Activated B cell treated with CpG ODN at 0.5 μM for 24 hours (primary cell): Measurements from ENCODE around the gene HS6ST3. TPM values are rescaled to one million over a fixed set of nuclear protein-coding genes. Genes with fewer than 3 reads are reported as not detected.

Experiments
- ATAC-seq: fragments of 200-7000 bp; cut with Tn5 transposase; one replicate; pipeline ENCODE4 v1.10.0; 2021; ENCODE audit warnings: low read depth, mild to moderate bottlenecking, moderate library complexity
- CTCF ChIA-PET: fragments of 350-600 bp; sonication (Branson Sonifier 250); formaldehyde crosslinking; loops from one replicate; lab custom pipeline; 2021; ENCODE audit warnings: antibody characterized with exemption; lab: Charles Lee
- POLR2A ChIA-PET: fragments of 350-600 bp; sonication (Branson Sonifier 250); formaldehyde crosslinking; loops from one replicate; lab custom pipeline; 2021; ENCODE audit warnings: antibody characterized with exemption; lab: Charles Lee
- DNase-seq: peaks from one replicate; pipeline ENCODE4 v3.0.0; 2022
- H3K27ac Mint-ChIP-seq: one replicate; pipeline ENCODE4 v1.8.0; 2020; ENCODE audit warnings: mixed read lengths
- H3K27me3 Mint-ChIP-seq: one replicate; pipeline ENCODE4 v1.8.0; 2021; ENCODE audit warnings: mixed read lengths
- H3K36me3 Mint-ChIP-seq: one replicate; pipeline ENCODE4 v1.8.0; 2021; ENCODE audit warnings: low read depth, mixed read lengths
- H3K4me1 Mint-ChIP-seq: one replicate; pipeline ENCODE4 v1.8.0; 2021; ENCODE audit warnings: mixed read lengths
- H3K4me3 Mint-ChIP-seq: one replicate; pipeline ENCODE4 v1.8.0; 2020; ENCODE audit warnings: mild to moderate bottlenecking, mixed read lengths
- H3K9me3 Mint-ChIP-seq: one replicate; pipeline ENCODE4 v1.8.0; 2020; ENCODE audit warnings: mixed read lengths
- CTCF ChIP-seq: fragments of 200-600 bp; IDR thresholded peaks from one replicate; pipeline ENCODE4 v1.8.0; 2022; ENCODE audit warnings: antibody characterized with exemption, mild to moderate bottlenecking
- intact Hi-C: fragments of 100-400 bp; cut with micrococcal nuclease; formaldehyde crosslinking; loops from one replicate; pipeline ENCODE4 v1.15.1; 2024
- total RNA-seq: library from RNA; stranded (reverse); gene quantifications from 2 replicates; pipeline ENCODE4 v1.2.3, GENCODE V29; 2022

Gene HS6ST3
- total RNA-seq, 1 donor from 2014 or later: not detected

GRCh38 chr13:96817336-96817941, 727.5 kb downstream of the HS6ST3 start:
- no peak for TF ChIP-seq CTCF
- no peak overlapping the region for H3K27ac Mint-ChIP-seq
- ChIA-PET CTCF (interaction anchor here (2.4 kb wide), 1 partner anchor 797 kb away, joined by 9 read pairs; no protein-coding TSS in a partner anchor), POLR2A (no interaction called here)
- intact Hi-C loops: no loop called here
- ATAC-seq: no peak
- no peaks in the 10 kb centered on the region for H3K36me3 Mint-ChIP-seq
- no peak for DNase-seq
- no peaks in the 10 kb centered on the region for H3K4me1 Mint-ChIP-seq
- no peak overlapping the region for H3K4me3 Mint-ChIP-seq
- no peaks in the 10 kb centered on the region for H3K27me3 Mint-ChIP-seq
- peaks cover 8% of the 10 kb centered on the region for H3K9me3 Mint-ChIP-seq

GRCh38 chr13:96819375-96819774, 729.5 kb downstream of the HS6ST3 start:
- ChIA-PET CTCF (no interaction called here), POLR2A (no interaction called here)
- Mint-ChIP-seq H3K27ac (no peak overlapping the region), H3K9me3 (peaks cover 2% of the 10 kb centered on the region), H3K27me3 (no peaks in the 10 kb centered on the region), H3K4me1 (no peaks in the 10 kb centered on the region), H3K36me3 (no peaks in the 10 kb centered on the region), H3K4me3 (no peak overlapping the region)
- ATAC-seq: no peak
- TF ChIP-seq CTCF: no peak
- intact Hi-C loops: no loop called here
- no peak for DNase-seq

- H3K27me3 Mint-ChIP-seq: no peaks in the 10 kb centered on the region
- H3K4me1 Mint-ChIP-seq: no peaks in the 10 kb centered on the region
- ChIA-PET CTCF (no interaction called here), POLR2A (no interaction called here)
- DNase-seq (no peak), ATAC-seq (no peak)
- H3K36me3 Mint-ChIP-seq: no peaks in the 10 kb centered on the region
- intact Hi-C loops: no loop called here
- H3K9me3 Mint-ChIP-seq: no peaks in the 10 kb centered on the region
- no peak for TF ChIP-seq CTCF
- H3K27ac Mint-ChIP-seq: no peak overlapping the region
- H3K4me3 Mint-ChIP-seq: no peak overlapping the region
Measured at GRCh38 chr13:96821381-96821780, 731.5 kb downstream of the HS6ST3 start.

GRCh38 chr13:96821971-96822370, 732.1 kb downstream of the HS6ST3 start:
- ChIA-PET POLR2A (no interaction called here), CTCF (no interaction called here)
- ATAC-seq (no peak), DNase-seq (no peak)
- Mint-ChIP-seq H3K27me3 (no peaks in the 10 kb centered on the region), H3K27ac (no peak overlapping the region), H3K36me3 (no peaks in the 10 kb centered on the region), H3K4me3 (no peak overlapping the region), H3K9me3 (no peaks in the 10 kb centered on the region), H3K4me1 (no peaks in the 10 kb centered on the region)
- intact Hi-C loops: no loop called here
- TF ChIP-seq CTCF: no peak

GRCh38 chr13:96822895-96823294, 733.0 kb downstream of the HS6ST3 start:
- H3K4me1 Mint-ChIP-seq: no peaks in the 10 kb centered on the region
- no peak overlapping the region for H3K4me3 Mint-ChIP-seq
- H3K9me3 Mint-ChIP-seq: no peaks in the 10 kb centered on the region
- no peaks in the 10 kb centered on the region for H3K36me3 Mint-ChIP-seq
- H3K27ac Mint-ChIP-seq: no peak overlapping the region
- no peak for ATAC-seq
- intact Hi-C loops: no loop called here
- no peak for TF ChIP-seq CTCF
- ChIA-PET CTCF (no interaction called here), POLR2A (no interaction called here)
- no peaks in the 10 kb centered on the region for H3K27me3 Mint-ChIP-seq
- DNase-seq: no peak
